HT1080 (cell line): ENCODE measurements around the gene YTHDF2. TPM values are rescaled to one million over a fixed set of nuclear protein-coding genes. Genes with fewer than 3 reads are reported as not detected.
"Not testable (repeated sequence)": the region's sequence is repeated elsewhere in the genome, so short reads cannot be mapped to it uniquely, and the experiment has no call there.

Source experiments
- DNase-seq: peaks from one replicate; pipeline ENCODE4 v3.0.0-alpha.2; 2015; ENCODE audit warnings: low read depth
- polyA plus RNA-seq, 2 experiments: library from polyadenylated mRNA; depleted of rRNA; stranded (reverse); fragments of >200 nt; gene quantifications; 2 replicates each; pipeline ENCODE4 v1.2.3, GENCODE V29; 2015
- total RNA-seq: library from RNA; depleted of rRNA; stranded (reverse); fragments of >200 nt; shearing (Covaris generic); gene quantifications from 2 replicates; pipeline ENCODE4 v1.2.3, GENCODE V29; 2014; rRNA removed

YTHDF2 gene
- 62.7 and 101 TPM in 2 replicates for total RNA-seq
- 61.8 and 64.4 TPM in 2 replicates for polyA plus RNA-seq (2015; cell fraction: cytosol; rRNA removed)
- polyA plus RNA-seq (2015; cell fraction: nucleus; rRNA removed) = 113 and 127 TPM in 2 replicates

DNA sequence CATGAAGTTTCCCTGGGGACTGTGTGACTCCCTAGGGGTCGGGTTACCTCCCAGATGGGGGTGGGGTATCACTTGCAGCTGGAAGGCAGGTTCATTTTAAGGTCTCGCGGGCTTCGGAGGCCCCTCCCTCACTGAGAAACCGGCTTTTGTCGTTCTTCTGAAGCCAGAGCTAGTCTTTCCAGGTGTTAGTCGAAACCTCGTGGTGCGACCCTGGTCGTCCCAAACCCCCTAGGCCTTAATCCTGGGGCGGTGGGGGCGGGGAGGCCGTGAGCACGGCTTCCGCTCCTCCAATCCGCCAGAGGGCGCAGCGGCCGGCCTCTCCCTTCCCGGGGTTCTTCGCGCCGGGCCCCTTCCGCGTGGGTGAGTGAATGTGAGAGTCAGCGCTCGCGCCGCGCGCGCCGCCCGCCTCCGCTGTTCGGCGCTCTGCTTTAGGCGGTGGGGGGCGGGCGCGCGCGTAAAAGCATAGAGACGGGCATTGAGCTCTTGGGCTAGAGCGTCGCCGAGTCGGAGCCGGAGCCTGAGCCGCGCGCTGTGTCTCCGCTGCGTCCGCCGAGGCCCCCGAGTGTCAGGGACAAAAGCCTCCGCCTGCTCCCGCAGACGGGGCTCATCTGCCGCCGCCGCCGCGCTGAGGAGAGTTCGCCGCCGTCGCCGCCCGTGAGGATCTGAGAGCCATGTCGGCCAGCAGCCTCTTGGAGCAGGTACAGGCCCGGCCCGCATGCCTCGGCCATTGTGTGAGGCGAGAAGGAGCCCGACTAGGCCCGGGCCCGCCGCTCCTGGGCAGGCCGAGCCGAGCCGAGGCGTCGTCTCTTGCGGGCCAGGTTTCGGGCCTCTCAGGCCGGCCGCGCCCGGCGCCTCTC lies at the start of gene YTHDF2:
Gene YTHDF2, plus strand, starts transcription at position 491 of the 857 bp plus-strand sequence. Its CDS starts 181 bp downstream, at position 672.
- DNase-seq = peak; percentile 95

DNA sequence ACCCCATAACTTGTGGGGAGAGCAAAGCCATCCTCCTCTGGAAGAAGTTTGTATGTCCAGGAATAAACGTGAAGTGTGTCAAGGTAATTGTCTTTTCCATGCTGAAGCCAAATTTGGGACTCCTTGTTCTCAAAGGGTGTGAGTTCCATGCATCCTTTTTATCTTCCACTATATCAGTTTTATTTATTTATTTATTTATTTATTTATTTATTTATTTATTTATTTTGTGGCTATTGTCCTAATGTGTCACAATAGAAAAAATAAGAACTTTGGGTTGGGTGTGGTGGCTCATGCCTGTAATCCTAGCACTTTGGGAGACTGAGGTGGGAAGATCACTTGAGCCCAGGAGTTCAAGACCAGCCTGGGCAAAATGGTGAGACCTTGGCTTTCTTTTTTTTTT lies 45.1 kb upstream of the YTHDF2 start:
- DNase-seq = not testable (repeated sequence)

DNA sequence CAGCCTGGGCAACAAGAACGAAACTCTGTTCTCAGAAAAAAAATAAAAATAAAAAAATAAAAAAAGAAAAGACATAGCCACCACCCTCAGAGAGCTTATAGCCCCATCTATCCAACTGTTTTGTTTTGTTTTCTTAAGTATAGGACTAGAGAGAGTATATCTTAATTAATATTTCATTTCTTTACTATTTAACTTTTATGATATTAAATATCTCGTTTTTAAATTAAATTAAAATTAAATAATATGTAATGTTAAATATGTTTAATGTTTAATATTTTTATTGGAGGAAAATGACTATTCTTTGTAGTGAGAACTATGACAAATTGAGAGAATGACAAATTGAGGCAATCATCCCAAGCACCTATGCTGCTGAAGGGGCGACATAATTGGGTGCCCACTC lies 33.1 kb upstream of the YTHDF2 start:
- DNase-seq = no peak

DNA sequence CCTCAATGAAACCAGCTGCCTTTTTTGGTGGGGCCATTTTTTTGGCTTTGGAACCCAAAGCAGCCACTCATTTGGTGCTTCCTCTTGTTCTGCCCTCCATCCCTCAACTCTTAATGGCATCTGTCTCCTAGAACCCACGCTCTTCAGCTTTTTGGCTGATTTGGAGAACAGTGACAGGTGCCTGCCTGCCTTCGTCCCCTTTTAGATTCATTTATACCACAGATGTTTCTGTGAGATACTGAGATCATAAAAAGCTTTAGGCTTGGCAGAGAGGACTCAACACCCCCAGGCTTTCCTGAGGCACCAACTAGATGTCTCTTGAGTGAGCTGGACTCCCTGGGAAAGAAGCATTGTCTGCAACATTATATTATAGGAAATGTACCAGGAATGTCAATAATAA lies 20.4 kb upstream of the YTHDF2 start:
- no peak for DNase-seq

DNA sequence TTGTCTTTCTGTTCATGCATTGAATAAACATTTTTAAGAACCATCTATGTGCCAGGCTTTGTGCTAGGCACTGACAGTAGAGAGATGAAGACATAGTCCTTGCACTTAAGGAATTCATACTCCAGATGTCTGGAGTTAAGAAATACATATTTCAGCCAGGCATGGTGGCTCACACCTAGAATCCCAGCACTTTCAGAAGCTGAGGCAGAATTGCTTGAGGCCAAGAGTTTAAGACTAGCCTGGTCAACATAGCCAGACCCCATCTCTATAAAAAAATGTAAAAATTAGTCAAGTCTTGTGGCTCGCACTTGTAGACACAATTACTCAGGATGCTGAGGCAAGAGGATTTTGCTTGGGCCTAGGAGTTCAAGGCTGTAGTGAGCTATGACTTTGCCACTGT lies 18.6 kb upstream of the YTHDF2 start:
- no peak for DNase-seq

DNA sequence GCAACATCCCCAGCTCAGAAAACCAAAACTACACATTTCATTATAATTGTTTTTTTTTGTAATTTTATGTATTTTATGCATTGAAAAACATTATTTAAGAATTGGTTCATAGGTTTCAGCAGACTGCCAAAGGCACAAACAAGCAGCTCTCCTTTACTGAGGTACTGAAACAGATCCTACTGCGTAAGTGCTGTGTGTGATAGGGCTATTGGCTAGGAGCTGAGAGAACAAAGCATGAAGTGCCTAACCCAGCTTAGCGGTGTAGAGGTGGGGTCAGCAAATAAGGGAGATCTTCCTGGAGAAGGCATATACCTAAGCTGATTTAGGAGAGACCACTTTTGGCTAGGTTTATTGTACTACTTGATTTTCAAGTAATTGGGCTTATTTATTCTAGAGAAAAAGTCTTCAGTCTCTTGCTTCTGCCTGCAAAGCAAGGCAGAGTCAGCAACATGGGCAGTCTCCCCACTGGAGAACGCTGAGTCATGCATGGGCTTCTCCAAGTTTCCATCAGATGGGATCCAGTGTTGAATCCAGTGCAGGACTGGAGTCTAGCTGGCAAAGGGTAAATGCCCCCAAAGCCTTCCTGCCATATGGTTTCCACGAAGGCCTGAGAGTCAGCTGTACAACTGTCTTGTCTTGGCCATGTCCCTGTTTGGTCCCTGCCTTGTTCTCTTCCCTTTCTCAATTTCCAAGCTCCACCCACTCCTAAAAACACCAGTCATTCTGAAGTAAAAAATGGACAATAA lies 18.0 kb upstream of the YTHDF2 start:
- peak; percentile 33 for DNase-seq

DNA sequence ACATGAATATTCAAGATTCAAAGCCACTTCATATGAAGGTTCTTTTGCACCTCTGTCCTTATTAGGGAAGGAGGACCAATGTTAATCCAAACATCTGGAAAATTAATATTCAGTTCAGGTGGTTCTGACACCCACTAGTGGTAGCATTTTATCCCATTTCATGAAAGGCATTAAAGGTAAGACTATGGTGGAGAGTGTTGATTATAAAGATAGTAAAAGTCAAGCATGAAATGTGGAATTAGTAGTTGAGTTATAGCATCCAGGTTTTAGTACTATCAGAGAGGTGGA lies 17.5 kb upstream of the YTHDF2 start:
- no peak for DNase-seq

DNA sequence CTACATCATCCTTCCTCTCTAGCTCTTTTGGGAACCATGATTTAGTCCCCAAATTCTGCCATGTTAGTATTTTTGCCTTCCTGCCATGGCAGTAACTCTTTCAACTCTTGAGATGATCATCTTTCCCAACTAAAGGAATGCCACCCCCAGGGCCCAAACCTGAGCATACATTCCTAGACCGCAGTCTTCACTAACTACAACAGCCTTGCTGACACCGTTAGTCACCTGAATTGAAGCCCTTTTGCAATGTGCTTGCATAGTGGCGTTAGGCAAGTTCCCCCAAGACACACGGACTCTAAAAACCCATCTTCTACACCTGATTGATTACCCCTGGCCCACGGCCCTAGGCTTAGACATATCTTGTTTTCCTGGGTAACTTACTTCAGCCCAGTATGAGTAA lies 16.4 kb upstream of the YTHDF2 start:
- DNase-seq = no peak

DNA sequence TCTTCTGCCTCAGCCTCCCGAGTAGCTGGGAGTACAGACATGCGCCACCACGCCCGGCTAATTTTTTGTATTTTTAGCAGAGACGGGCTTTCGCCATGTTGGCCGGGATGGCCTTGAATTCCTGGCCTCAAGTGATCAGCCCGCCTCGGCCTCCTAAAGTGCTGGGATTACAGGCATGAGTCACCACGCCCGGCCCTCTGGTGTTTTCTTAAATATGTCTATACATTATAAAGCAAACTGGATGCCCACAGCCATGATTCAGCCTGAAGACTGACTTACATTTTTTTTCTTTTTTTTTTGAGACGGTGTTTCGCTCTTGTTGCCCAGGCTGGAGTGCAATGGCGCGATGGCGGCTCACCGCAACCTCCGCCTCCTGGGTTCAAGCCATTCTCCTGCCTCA lies 14.8 kb upstream of the YTHDF2 start:
- peak; percentile 42 for DNase-seq

DNA sequence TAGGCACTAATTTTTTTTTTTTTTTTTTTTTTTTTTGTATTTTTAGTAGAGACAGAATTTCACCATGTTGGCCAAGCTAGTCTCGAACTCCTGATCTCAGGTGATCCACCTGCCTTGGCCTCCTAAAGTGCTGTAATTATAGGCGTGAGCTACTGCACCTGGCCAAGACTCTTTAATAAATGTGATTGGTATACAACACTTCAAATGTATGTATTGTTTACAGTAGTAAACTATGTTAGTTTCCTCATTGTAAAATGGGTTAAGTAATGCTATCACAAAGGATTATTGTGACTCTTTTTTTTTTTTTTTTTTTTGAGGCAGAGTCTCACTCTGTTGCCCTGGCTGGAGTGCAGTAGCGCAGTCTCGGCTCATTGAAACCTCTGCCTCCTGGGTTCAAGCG lies 11.4 kb upstream of the YTHDF2 start:
- not testable (repeated sequence) for DNase-seq

DNA sequence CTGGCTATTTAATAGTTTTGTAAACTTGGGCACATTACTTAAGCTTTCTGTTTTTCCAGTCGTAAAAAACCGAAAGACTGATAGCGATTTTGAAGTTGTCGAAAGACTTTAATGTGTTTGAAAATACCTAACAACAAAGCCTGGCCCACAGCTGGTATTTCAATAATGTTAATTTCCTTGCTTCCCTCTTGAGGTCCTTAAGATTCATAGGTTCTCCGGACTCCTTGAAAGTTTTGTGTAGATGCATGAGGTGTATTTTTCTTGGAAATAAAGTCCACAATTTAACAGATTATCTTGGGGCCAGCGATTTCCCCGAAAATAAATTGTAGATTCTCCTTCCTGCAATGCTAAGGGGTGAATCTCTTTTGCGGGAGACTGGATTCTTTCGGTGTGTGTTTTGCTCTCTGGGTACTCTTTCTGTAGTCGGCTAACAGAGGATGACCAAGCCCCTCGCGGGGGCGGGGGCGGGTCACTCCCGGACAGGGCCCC lies 735 bp upstream of the YTHDF2 start:
- DNase-seq = no peak

DNA sequence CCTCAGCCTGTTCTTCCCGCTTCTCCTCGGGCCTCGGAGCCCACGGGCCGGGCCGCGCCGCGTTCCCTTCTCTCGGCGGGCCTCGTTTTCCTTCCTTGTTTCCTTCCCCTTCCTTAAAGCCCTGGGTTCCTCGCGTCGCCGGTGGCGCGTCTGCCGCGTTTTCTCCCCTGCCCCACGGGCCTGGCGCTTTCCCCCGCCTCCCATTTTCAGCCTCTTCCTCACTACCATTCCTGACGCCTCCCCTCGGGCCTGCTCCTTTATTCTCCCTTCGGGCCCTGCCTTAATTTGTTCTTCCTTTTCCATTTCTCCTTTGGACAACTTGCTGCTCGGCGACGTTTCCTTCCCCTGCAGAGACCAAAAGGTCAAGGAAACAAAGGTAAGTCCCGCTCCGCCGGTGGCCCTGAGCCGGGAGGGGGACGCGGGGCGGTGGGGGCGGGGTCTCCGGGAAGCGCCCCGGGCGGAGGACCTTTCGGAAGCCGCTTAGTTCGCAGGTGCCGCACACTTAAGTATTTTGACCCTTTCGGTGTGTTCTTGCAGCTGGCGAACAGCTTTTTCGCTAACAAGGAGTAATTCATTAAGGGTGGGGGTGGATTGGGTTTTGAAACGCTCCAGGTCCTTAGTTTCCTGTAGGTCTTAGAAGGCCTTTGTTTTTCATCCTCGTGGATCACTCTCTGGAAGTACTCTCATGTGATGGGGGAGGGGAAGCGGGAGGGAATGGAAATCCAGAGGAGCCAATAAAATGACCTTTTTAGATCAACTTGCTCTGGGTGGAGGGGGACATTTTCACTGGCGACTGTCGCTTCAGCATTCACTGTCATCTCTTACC lies 780 bp downstream of the YTHDF2 start:
- DNase-seq = peak; percentile 47

DNA sequence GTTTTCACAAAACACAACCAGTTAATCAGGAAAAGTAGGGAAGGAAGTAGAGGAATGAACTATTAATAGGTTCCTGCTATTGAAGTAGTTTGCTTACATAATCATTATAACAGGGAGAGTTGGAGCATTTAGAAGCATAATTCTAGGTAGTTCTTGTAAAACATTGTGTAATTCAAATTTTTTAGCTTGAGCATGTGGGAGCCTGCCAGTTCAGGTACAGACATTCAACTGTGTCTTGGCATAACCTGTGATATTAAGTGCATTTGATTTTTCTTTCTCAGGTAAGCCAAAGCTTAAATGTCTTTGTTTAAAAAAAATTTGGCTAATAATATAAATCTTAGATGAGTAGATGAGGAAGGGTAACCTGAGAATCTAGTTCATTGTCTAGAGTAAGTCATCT lies 3.4 kb downstream of the YTHDF2 start:
- no peak for DNase-seq

DNA sequence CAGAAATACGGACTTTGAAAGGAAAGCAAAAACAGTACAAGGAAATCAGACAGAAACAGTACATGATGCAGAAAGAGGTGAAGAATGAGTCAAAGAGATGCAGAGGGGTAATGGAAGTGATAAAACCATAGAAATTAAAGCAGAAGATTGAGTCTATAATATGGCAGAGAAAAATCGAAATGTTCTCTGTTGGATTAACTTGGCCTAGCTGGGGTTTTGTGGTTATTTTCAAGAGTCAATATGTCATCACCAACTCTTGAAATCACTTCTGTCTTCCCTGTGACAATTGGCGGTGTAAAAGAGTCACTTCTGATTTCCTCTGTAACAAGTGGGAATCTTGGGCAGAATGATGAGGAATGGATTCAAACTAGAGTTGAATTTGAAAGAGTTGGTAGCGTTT lies 7.4 kb downstream of the YTHDF2 start:
- no peak for DNase-seq

DNA sequence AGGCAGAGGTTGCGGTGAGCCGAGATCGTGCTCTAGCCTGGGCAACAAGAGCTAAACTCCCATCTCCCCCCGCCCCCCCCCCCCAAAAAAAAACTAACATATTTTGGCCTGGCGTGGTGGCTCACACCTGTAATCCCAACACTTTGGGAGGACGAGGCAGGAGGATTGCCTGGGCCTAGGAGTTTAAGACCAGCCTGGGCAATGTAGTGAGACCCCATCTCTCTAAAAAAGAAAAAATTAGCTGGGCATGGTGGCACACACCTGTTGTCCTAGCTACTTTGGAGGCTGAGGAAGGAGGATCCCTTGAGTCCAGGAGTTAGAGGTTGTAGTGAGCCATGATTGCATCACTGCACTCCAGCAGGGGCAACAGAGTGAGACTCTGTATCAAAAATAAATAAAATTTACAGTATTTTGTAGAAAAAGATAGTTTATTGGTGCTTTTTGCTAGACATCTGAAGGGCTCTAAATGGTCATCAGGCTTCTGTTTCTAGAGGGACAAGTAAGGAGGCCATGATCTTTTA lies 9.0 kb downstream of the YTHDF2 start:
- DNase-seq = no peak

DNA sequence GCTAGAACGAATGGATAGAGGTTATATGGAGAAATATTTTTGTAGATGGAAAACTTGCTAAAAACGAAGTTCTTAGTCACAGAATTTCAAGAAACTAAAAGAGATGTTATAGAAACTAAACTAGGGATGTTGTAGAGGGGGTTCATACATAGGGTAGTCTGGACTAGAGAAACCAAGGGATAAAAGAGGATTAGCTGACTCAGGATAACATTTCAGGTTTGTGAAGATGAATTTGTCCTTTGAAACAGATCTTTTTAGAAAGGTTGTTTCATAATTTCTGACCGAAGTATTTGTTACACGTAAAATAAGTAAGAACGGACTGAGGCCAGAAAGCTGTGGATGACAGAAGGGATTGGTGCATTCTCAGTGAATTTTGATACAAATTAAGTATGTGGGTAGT lies 13.6 kb downstream of the YTHDF2 start:
- no peak for DNase-seq

DNA sequence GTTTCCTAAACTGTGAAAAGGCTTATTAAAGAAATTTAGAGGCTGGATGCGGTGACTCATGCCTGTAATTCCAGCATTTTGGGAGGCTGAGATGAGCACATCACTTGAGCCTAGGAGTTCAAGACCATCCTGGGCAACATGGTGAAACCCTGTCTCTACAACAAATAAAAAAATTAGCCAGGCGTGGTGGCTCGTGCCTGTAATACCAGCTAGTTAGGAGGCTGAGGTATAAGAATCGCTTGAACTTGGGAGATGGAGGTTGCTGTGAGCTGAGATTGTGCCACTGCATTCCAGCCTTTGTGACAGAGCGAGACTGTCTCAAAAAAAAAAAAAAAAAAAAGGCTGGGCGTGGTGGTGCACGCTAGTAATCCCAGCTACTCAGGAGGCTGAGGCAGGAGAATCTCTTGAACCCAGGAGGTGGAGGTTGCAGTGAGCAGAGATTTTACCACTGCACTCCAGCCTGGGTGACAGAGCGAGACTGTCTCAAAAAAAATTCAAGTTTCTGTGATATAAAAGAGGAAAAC lies 14.1 kb downstream of the YTHDF2 start:
- peak; percentile 12 for DNase-seq

DNA sequence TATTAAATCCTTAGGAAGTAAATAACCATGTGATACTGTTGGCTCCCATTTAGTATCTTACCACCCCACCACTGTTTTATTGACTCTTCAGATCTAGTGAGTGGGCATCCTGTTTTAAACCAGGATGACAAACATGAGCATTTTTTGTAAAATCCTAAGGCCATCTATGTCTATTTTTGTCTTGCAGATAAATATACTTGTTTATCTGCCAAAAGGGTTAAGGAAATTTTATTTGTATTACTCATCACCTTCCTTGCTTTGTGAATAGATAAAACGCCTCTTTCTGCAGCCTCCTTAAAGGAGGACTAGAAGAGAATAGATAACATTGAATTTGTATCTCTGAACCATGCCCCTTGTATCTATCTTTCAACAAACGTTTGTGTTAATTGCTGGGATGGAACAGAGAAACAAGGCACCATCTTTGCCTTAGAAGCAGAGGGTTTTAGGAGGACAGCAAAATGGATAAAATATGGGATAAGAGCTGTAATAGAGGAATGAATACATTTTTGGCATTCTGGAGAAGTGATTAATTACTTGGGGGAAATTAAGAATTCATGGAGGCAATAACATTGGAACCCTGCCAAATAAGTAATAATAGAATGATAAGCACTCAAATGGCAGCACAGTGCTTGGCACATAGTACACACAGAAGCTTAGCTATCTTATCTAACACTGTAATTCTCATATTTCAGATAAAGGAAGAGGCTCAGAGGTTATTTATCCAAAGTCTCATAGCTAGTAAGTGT lies 14.7 kb downstream of the YTHDF2 start:
- peak; percentile 43 for DNase-seq

DNA sequence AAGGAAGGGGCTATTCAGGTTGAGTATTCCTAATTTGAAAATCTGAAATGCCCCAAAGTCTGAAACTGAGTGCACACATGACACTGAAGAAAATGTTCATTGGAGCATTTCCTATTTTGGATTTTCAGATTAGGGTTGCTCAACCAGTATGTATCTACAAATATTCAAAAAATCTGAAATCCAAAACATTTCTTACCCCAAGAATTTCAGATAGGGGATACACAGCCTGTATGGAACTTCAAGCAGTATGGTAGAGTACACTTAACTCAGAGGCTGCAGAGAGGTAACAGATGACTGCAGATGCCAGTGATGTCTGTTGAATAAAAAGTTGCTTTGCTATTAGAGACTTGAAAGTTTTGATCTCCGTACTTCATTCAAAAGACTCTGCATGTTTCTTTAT lies 19.0 kb downstream of the YTHDF2 start:
- DNase-seq = no peak

DNA sequence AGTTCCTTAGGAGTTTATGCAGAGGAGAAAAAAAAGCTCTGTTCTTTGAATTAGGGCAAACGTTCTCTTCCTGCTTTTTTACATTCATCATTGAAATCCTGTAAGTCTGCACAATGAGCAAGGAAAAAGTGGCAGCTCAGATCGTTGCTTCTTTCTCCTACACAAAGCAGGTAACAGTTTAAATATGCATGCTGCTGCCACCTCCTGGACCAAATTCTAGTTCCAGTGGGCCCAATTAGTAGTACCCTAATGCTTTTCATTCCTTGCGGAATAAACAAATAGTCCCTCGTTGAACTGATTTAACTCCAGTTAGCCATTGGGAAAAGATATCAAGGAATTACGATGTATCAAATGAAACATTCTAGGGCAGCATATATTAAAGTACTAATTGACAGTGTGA lies 20.1 kb downstream of the YTHDF2 start:
- no peak for DNase-seq
